Measurements from ENCODE around the gene TEX13B. TPM values are rescaled to one million over a fixed set of nuclear protein-coding genes. Genes with fewer than 3 reads are reported as not detected.

Gene TEX13B, protein sequence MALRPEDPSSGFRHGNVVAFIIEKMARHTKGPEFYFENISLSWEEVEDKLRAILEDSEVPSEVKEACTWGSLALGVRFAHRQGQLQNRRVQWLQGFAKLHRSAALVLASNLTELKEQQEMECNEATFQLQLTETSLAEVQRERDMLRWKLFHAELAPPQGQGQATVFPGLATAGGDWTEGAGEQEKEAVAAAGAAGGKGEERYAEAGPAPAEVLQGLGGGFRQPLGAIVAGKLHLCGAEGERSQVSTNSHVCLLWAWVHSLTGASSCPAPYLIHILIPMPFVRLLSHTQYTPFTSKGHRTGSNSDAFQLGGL
- total RNA-seq (not detected), polyA plus RNA-seq (not detected)

DNA sequence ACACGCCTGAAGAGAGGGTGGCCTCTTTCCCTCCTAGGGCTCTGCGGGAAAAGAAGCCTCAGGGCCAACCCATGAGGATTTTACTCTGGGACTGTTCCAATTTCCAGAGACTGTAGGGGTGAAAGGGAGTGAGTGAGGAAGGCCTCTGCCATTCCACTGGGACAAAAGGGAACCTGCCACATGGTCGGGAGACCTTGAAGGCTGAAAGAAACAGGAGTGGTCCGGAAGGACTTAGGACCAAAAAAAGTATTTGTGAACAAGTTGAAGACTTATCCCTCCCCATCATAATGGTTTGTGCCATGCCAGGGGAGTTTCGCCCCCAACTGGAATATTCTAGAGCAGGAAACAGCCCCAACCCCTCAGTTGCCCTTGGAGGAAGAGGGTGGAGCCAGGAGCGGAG lies at the start of gene TEX13B:
Gene TEX13B (minus strand): TSS at position 15 of the 400 bp plus-strand sequence. CDS start 243 bp downstream, outside the sequence.
- no peaks in the 10 kb centered on the region for H3K36me3 ChIP-seq (ENCODE audit: control insufficient read depth in 4 of 4, insufficient read depth in 3 of 4, low read depth in 1 of 4, low read length in 3 of 4)
- H3K9ac ChIP-seq (ENCODE audit: low read depth in 1 of 2, low read length in 2 of 2) = no peak within 1 kb of the TSS
- no peak for TF ChIP-seq FOXA2 (IDR thresholded peaks at IDR 0.05)
- no peak for TF ChIP-seq YY1 (IDR thresholded peaks at IDR 0.05)
- TF ChIP-seq, protein P1, sequence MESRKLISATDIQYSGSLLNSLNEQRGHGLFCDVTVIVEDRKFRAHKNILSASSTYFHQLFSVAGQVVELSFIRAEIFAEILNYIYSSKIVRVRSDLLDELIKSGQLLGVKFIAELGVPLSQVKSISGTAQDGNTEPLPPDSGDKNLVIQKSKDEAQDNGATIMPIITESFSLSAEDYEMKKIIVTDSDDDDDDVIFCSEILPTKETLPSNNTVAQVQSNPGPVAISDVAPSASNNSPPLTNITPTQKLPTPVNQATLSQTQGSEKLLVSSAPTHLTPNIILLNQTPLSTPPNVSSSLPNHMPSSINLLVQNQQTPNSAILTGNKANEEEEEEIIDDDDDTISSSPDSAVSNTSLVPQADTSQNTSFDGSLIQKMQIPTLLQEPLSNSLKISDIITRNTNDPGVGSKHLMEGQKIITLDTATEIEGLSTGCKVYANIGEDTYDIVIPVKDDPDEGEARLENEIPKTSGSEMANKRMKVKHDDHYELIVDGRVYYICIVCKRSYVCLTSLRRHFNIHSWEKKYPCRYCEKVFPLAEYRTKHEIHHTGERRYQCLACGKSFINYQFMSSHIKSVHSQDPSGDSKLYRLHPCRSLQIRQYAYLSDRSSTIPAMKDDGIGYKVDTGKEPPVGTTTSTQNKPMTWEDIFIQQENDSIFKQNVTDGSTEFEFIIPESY (IDR thresholded peaks at IDR 0.05) = no peak
- no peaks in the 10 kb centered on the region for H3K4me1 ChIP-seq (ENCODE audit: control insufficient read depth in 4 of 4, insufficient read depth in 4 of 4, low read length in 3 of 4)
- no peaks in the 10 kb centered on the region for H3K9me3 ChIP-seq (ENCODE audit: control insufficient read depth in 4 of 4, low read length in 3 of 4)
- H3K4me3 ChIP-seq (ENCODE audit: low read depth in 1 of 3, low read length in 3 of 3) = no peak within 1 kb of the TSS
- no peak within 1 kb of the TSS for H3K27ac ChIP-seq (ENCODE audit: low read depth in 1 of 2, low read length in 2 of 2)
- peaks cover 0 to 3% (median 0%) of the 10 kb centered on the region in 4 donors for H3K27me3 ChIP-seq (ENCODE audit: control insufficient read depth in 4 of 4, insufficient read depth in 4 of 4, low read length in 3 of 4)
- WGBS = 86% methylated on average over 6 of the region's 6 CpGs
- no peak for DNase-seq (ENCODE audit: low spot score)

DNA sequence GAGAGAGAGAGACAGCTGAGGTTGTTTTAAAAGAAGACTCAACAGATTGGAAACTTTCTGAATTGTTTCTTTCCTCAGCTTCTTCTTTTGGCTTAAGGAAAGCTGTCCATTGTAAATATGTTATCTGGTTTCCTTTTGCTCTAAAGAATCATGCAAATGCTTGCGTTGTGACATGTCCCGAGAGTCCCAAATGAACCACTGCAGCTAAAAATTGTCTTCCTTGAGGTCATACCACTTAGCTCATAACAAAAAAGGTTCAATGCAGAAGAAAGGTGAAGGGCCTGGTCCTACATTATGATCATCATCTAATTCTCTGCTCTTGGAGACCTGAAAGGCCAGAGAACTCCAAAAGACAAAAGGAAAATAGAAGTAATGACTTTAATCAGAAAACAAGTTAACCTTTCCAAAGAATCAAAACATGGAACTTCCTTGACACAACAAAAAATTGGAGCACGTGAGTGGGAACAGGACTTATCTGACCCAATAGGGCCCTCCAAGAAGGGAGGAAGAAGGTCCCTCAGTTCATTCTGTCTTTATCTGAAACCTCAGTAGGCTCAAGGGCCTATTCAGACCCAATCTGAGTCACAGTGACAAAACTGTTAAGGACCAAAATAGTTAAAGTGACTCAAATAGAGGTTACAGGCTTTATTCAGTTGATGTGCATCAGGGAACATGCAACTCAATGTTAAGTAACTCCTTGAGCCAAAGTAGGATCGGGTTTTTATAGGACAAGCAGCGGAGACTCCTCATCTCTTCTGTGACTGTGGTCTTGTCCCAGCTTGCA lies 48.0 kb upstream of the TEX13B start:
- Histone ChIP-seq H3K9me3 (ENCODE audit: control insufficient read depth in 4 of 4, low read length in 3 of 4) (no peaks in the 10 kb centered on the region), H3K4me1 (ENCODE audit: control insufficient read depth in 4 of 4, insufficient read depth in 4 of 4, low read length in 3 of 4) (no peaks in the 10 kb centered on the region), H3K27me3 (ENCODE audit: control insufficient read depth in 4 of 4, insufficient read depth in 4 of 4, low read length in 3 of 4) (no peaks in the 10 kb centered on the region), H3K36me3 (ENCODE audit: control insufficient read depth in 4 of 4, insufficient read depth in 3 of 4, low read depth in 1 of 4, low read length in 3 of 4) (no peaks in the 10 kb centered on the region), H3K4me3 (ENCODE audit: low read depth in 1 of 3, low read length in 3 of 3) (no peak overlapping the region), H3K9ac (ENCODE audit: low read depth in 1 of 2, low read length in 2 of 2) (no peak overlapping the region), H3K27ac (ENCODE audit: low read depth in 1 of 2, low read length in 2 of 2) (no peak overlapping the region)
- DNase-seq (ENCODE audit: low spot score) = no peak
- TF ChIP-seq JUND (IDR thresholded peaks at IDR 0.05) (no peak), HNF4A (conservative IDR thresholded peaks at IDR 0.05) (no peak), YY1 (IDR thresholded peaks at IDR 0.05) (no peak), FOXA2 (IDR thresholded peaks at IDR 0.05) (no peak), EGR1 (IDR thresholded peaks at IDR 0.05; ENCODE audit: low read depth in 2 of 2) (no peak)
- TF ChIP-seq, protein P2, sequence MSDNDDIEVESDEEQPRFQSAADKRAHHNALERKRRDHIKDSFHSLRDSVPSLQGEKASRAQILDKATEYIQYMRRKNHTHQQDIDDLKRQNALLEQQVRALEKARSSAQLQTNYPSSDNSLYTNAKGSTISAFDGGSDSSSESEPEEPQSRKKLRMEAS (IDR thresholded peaks at IDR 0.05) = no peak
- TF ChIP-seq, protein P3, sequence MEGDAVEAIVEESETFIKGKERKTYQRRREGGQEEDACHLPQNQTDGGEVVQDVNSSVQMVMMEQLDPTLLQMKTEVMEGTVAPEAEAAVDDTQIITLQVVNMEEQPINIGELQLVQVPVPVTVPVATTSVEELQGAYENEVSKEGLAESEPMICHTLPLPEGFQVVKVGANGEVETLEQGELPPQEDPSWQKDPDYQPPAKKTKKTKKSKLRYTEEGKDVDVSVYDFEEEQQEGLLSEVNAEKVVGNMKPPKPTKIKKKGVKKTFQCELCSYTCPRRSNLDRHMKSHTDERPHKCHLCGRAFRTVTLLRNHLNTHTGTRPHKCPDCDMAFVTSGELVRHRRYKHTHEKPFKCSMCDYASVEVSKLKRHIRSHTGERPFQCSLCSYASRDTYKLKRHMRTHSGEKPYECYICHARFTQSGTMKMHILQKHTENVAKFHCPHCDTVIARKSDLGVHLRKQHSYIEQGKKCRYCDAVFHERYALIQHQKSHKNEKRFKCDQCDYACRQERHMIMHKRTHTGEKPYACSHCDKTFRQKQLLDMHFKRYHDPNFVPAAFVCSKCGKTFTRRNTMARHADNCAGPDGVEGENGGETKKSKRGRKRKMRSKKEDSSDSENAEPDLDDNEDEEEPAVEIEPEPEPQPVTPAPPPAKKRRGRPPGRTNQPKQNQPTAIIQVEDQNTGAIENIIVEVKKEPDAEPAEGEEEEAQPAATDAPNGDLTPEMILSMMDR (IDR thresholded peaks at IDR 0.05; ENCODE audit: low read depth, low read length, missing input control) = no peak
- WGBS = 87% methylated on average over 5 of the region's 5 CpGs

DNA sequence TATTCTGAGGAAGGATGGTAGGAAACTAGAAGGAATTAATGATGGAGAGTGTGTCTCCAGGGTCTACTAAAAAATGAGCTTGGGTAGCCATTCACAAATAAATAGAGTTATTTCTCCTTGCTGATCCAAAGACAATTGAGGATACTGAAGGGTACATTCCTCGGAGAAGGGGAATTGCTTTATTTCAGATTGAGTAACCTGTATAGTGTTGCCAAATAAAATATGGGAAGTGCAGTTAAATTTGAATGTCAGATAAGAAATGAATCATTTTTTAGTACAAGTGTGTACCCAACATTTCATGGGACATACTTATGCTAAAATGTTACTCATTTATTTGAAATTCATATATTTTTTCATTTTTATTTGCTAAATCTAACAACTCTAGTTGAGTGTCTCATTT lies 46.7 kb upstream of the TEX13B start:
- H3K27me3 ChIP-seq (ENCODE audit: control insufficient read depth in 4 of 4, insufficient read depth in 4 of 4, low read length in 3 of 4) = peaks cover 0 to under 1% (median 0%) of the 10 kb centered on the region in 4 donors
- TF ChIP-seq, protein P3 (IDR thresholded peaks at IDR 0.05; ENCODE audit: low read depth, low read length, missing input control) = no peak
- TF ChIP-seq, protein P2 (IDR thresholded peaks at IDR 0.05) = no peak
- TF ChIP-seq, protein P1 (IDR thresholded peaks at IDR 0.05) = no peak
- TF ChIP-seq, protein P4, sequence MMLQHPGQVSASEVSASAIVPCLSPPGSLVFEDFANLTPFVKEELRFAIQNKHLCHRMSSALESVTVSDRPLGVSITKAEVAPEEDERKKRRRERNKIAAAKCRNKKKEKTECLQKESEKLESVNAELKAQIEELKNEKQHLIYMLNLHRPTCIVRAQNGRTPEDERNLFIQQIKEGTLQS (IDR thresholded peaks at IDR 0.05) = no peak
- TF ChIP-seq RXRA (IDR thresholded peaks at IDR 0.05) (no peak), YY1 (IDR thresholded peaks at IDR 0.05) (no peak), JUND (IDR thresholded peaks at IDR 0.05) (no peak), NR2F2 (IDR thresholded peaks at IDR 0.05) (no peak)

More for the DNA sequence above, 46.7 kb upstream of the TEX13B start:
- no peak overlapping the region for H3K4me3 ChIP-seq (ENCODE audit: low read depth in 1 of 3, low read length in 3 of 3)
- DNase-seq (ENCODE audit: low spot score) = no peak
- no peak overlapping the region for H3K27ac ChIP-seq (ENCODE audit: low read depth in 1 of 2, low read length in 2 of 2)
- H3K9me3 ChIP-seq (ENCODE audit: control insufficient read depth in 4 of 4, low read length in 3 of 4) = no peaks in the 10 kb centered on the region
- H3K9ac ChIP-seq (ENCODE audit: low read depth in 1 of 2, low read length in 2 of 2) = no peak overlapping the region
- no peaks in the 10 kb centered on the region for H3K36me3 ChIP-seq (ENCODE audit: control insufficient read depth in 4 of 4, insufficient read depth in 3 of 4, low read depth in 1 of 4, low read length in 3 of 4)
- 86% methylated on average over 1 of the region's 1 CpG for WGBS
- no peaks in the 10 kb centered on the region for H3K4me1 ChIP-seq (ENCODE audit: control insufficient read depth in 4 of 4, insufficient read depth in 4 of 4, low read length in 3 of 4)

Measured in liver (tissue), 9 donors.